CD14-positive monocyte (primary cell): Measurements from ENCODE around the gene BRICD5. TPM values are rescaled to one million over a fixed set of nuclear protein-coding genes. Genes with fewer than 3 reads are reported as not detected.

Experiments used
- DNase-seq, 3 donors: peaks; one replicate each; pipeline ENCODE4 v3.0.0-alpha.2; 2011 to 2022
- H2AFZ ChIP-seq: 2 replicates; pipeline ENCODE4 v1.6.0; 2012; ENCODE audit warnings: mild to moderate bottlenecking, low read depth, low read length, inconsistent platforms; ENCODE audit not compliant: insufficient read depth, poor library complexity, severe bottlenecking
- H3K27ac ChIP-seq, 2 donors: 1 replicate in 1 of 2; 2 replicates in 1 of 2; pipeline ENCODE4 v1.5.1; 2012 to 2013; ENCODE audit warnings: low read length in 2 of 2, control low read depth in 1 of 2, inconsistent platforms in 1 of 2, low read depth in 1 of 2, mild to moderate bottlenecking in 1 of 2
- H3K27me3 ChIP-seq, 2 donors: one replicate each; pipeline versions ENCODE4 v1.6.0 to v1.6.1; 2011 to 2013; ENCODE audit warnings: low read length in 2 of 2; ENCODE audit not compliant: control insufficient read depth in 2 of 2, insufficient read depth in 2 of 2
- H3K36me3 ChIP-seq, 2 donors: replicated peaks in 1 of 2; 1 replicate in 1 of 2; 2 replicates in 1 of 2; pipeline versions ENCODE4 v1.5.1 to v1.6.1; 2012 to 2013; ENCODE audit warnings: low read length in 2 of 2, control low read depth in 1 of 2, inconsistent platforms in 1 of 2, mild to moderate bottlenecking in 1 of 2; ENCODE audit not compliant: insufficient read depth in 2 of 2, control insufficient read depth in 1 of 2
- H3K4me1 ChIP-seq, 2 donors: 1 replicate in 1 of 2; 2 replicates in 1 of 2; pipeline versions ENCODE4 v1.5.1 to v1.6.1; 2012 to 2013; ENCODE audit warnings: low read length in 2 of 2, control low read depth in 1 of 2, inconsistent platforms in 1 of 2, mild to moderate bottlenecking in 1 of 2, moderate library complexity in 1 of 2; ENCODE audit not compliant: insufficient read depth in 2 of 2, control insufficient read depth in 1 of 2
- H3K4me2 ChIP-seq: replicated peaks from 2 replicates; pipeline ENCODE3; 2012; ENCODE audit warnings: low read length, moderate library complexity, mild to moderate bottlenecking; ENCODE audit not compliant: poor library complexity, severe bottlenecking; ENCODE audit errors: extremely low read depth
- H3K4me3 ChIP-seq, 3 experiments: fragments of 200-600 bp in 1 of 3; sonication (generic) in 1 of 3; replicated peaks in 1 of 3; 1 replicate in 2 of 3; 2 replicates in 1 of 3; pipeline ENCODE4 v1.5.1; 2011 to 2013; ENCODE audit warnings: low read length in 3 of 3, mild to moderate bottlenecking in 3 of 3, control low read depth in 2 of 3, low read depth in 2 of 3, inconsistent platforms in 1 of 3, moderate library complexity in 1 of 3
- H3K79me2 ChIP-seq: 2 replicates; pipeline ENCODE4 v1.6.0; 2012; ENCODE audit warnings: mild to moderate bottlenecking, control low read depth, inconsistent platforms, low read length, moderate library complexity; ENCODE audit not compliant: insufficient read depth
- H3K9ac ChIP-seq: 2 replicates; pipeline ENCODE4 v1.6.0; 2017; ENCODE audit warnings: low read length, mild to moderate bottlenecking; ENCODE audit not compliant: insufficient read depth, poor library complexity, severe bottlenecking
- H3K9me3 ChIP-seq, 2 donors: replicated peaks in 1 of 2; 1 replicate in 1 of 2; 2 replicates in 1 of 2; pipeline versions ENCODE4 v1.5.1 to v1.6.1; 2012 to 2013; ENCODE audit warnings: low read length in 2 of 2, control low read depth in 1 of 2; ENCODE audit not compliant: control insufficient read depth in 1 of 2, insufficient read depth in 1 of 2
- H4K20me1 ChIP-seq: 2 replicates; pipeline ENCODE4 v1.6.0; 2012; ENCODE audit warnings: mild to moderate bottlenecking, low read length, control low read depth, moderate library complexity; ENCODE audit not compliant: insufficient read depth
- H3K27ac Mint-ChIP-seq, 7 donors: one replicate each; pipeline ENCODE4 v1.8.0; 2020; ENCODE audit warnings: mild to moderate bottlenecking in 7 of 7, mixed read lengths in 7 of 7, moderate library complexity in 6 of 7, inconsistent platforms in 2 of 7
- H3K27me3 Mint-ChIP-seq, 3 donors: one replicate each; pipeline ENCODE4 v1.8.0; 2021 to 2022; ENCODE audit warnings: low read depth in 3 of 3, mild to moderate bottlenecking in 3 of 3, mixed read lengths in 3 of 3, moderate library complexity in 3 of 3, inconsistent platforms in 1 of 3
- H3K36me3 Mint-ChIP-seq, 2 donors: one replicate each; pipeline ENCODE4 v1.8.0; 2020; ENCODE audit warnings: mixed read lengths in 2 of 2, inconsistent platforms in 1 of 2, mild to moderate bottlenecking in 1 of 2
- H3K4me1 Mint-ChIP-seq: one replicate; pipeline ENCODE4 v1.8.0; 2020; ENCODE audit warnings: mild to moderate bottlenecking, mixed read lengths
- H3K4me3 Mint-ChIP-seq, 2 donors: one replicate each; pipeline ENCODE4 v1.8.0; 2020; ENCODE audit warnings: mild to moderate bottlenecking in 2 of 2, mixed read lengths in 2 of 2, moderate library complexity in 1 of 2
- H3K9me3 Mint-ChIP-seq, 7 donors: one replicate each; pipeline ENCODE4 v1.8.0; 2020 to 2022; ENCODE audit warnings: mixed read lengths in 7 of 7, mild to moderate bottlenecking in 6 of 7, moderate library complexity in 6 of 7, inconsistent platforms in 2 of 7
- CTCF ChIP-seq: fragments of 200-600 bp; IDR thresholded peaks from one replicate; pipeline ENCODE4 v1.8.0; 2022; ENCODE audit warnings: antibody characterized with exemption, mild to moderate bottlenecking
- WGBS: methylation state at CpG from one replicate; pipeline ENCODE4 v1.1.5; 2013; ENCODE audit warnings: missing lambda C conversion rate; ENCODE audit not compliant: insufficient coverage; 5-methylcytosine and 5-hydroxymethylcytosine counted together
- intact Hi-C, 2 donors: fragments of 100-400 bp; cut with micrococcal nuclease; formaldehyde crosslinking; loops; one replicate each; pipeline versions ENCODE4 v1.15.0 to v1.15.1; 2023
- polyA plus RNA-seq, 3 donors: library from polyadenylated mRNA; depleted of rRNA in 1 of 3; unstranded in 2 of 3; stranded (reverse) in 1 of 3; fragments of 300-500 nt in 2 of 3; fragments of >200 nt in 1 of 3; fragmentation: Illumina TruSeq in 2 of 3; gene quantifications; 1 replicate in 2 of 3; 2 replicates in 1 of 3; pipeline ENCODE4 v1.2.3, GENCODE V29; 2012 to 2021

The BRICD5 gene
- polyA plus RNA-seq, 3 donors = 8.8 TPM; not detected in 2

- Histone ChIP-seq H3K27me3 (no peaks in the 10 kb centered on the region), H3K9ac (no peak overlapping the region), H3K4me1 (no peaks in the 10 kb centered on the region), H4K20me1 (no peaks in the 10 kb centered on the region), H3K4me2 (no peak overlapping the region), H3K9me3 (no peaks in the 10 kb centered on the region), H3K36me3 (peaks cover 78 to 95% of the 10 kb centered on the region in 2 donors), H3K27ac (no peak overlapping the region), H3K79me2 (no peaks in the 10 kb centered on the region), H2AFZ (no peak overlapping the region), H3K4me3 (no peak overlapping the region)
- Mint-ChIP-seq H3K9me3 (no peaks in the 10 kb centered on the region), H3K4me3 (no peak overlapping the region), H3K36me3 (peaks cover 44 to 79% of the 10 kb centered on the region in 2 donors), H3K27me3 (peaks cover 0 to 3% (median 0%) of the 10 kb centered on the region in 3 donors), H3K27ac (no peak overlapping the region), H3K4me1 (no peaks in the 10 kb centered on the region)
- TF ChIP-seq CTCF = no peak
- DNase-seq = no peak
- WGBS = 98% methylated on average over 28 of the region's 29 CpGs
- intact Hi-C loops = no loop called here
These were observed 37.9 kb downstream of the BRICD5 start for GRCh38 chr16:2172688-2173335.

GRCh38 chr16:2171601-2172178 is 39.0 kb downstream of the BRICD5 start:
- WGBS = 98% methylated on average over 22 of the region's 28 CpGs
- Mint-ChIP-seq H3K27me3 (peaks cover 0 to 3% (median 0%) of the 10 kb centered on the region in 3 donors), H3K4me3 (no peak overlapping the region), H3K36me3 (peaks cover 38 to 78% of the 10 kb centered on the region in 2 donors), H3K27ac (no peak overlapping the region), H3K4me1 (no peaks in the 10 kb centered on the region), H3K9me3 (no peaks in the 10 kb centered on the region)
- H3K79me2 ChIP-seq = no peaks in the 10 kb centered on the region
- peaks cover 2% of the 10 kb centered on the region for H4K20me1 ChIP-seq
- H2AFZ ChIP-seq = no peak overlapping the region
- H3K9ac ChIP-seq = no peak overlapping the region
- no peak overlapping the region for H3K27ac ChIP-seq
- DNase-seq = no peak
- H3K4me3 ChIP-seq = no peak overlapping the region
- H3K27me3 ChIP-seq = no peaks in the 10 kb centered on the region
- peaks cover 84 to 95% of the 10 kb centered on the region in 2 donors for H3K36me3 ChIP-seq
- H3K4me2 ChIP-seq = no peak overlapping the region
- H3K4me1 ChIP-seq = no peaks in the 10 kb centered on the region
- intact Hi-C loops = no loop called here
- no peak for TF ChIP-seq CTCF
- no peaks in the 10 kb centered on the region for H3K9me3 ChIP-seq
